HUES64 (cell line): Measurements from ENCODE around the gene SH3D19.
"Not testable (repeated sequence)": the region's sequence is repeated elsewhere in the genome, so short reads cannot be mapped to it uniquely, and the experiment has no call there.

Experiments used
- H3K27ac ChIP-seq: 2 replicates; pipeline ENCODE4 v1.7.0; 2013; ENCODE audit warnings: low read depth, low read length, inconsistent platforms
- H3K27me3 ChIP-seq: 2 replicates; pipeline ENCODE4 v1.6.1; 2013; ENCODE audit warnings: mild to moderate bottlenecking, low read length; ENCODE audit not compliant: insufficient read depth
- H3K36me3 ChIP-seq: 2 replicates; pipeline ENCODE4 v1.6.1; 2013; ENCODE audit warnings: mild to moderate bottlenecking, low read length; ENCODE audit not compliant: insufficient read depth
- H3K4me1 ChIP-seq: 2 replicates; pipeline ENCODE4 v1.6.1; 2013; ENCODE audit warnings: mild to moderate bottlenecking, low read length, moderate library complexity; ENCODE audit not compliant: insufficient read depth
- H3K4me3 ChIP-seq: 2 replicates; pipeline ENCODE4 v1.5.1; 2013; ENCODE audit warnings: mild to moderate bottlenecking, low read length, moderate library complexity
- H3K9ac ChIP-seq: 2 replicates; pipeline ENCODE4 v1.6.1; 2013; ENCODE audit warnings: mild to moderate bottlenecking, low read depth, low read length
- H3K9me3 ChIP-seq: 2 replicates; pipeline ENCODE4 v1.6.1; 2013; ENCODE audit warnings: low read depth, low read length; ENCODE audit not compliant: insufficient read depth
- WGBS: fragments of 150-250, 120-280 bp; methylation state at CpG from one replicate; pipeline ENCODE4 v1.1.7; 2013; ENCODE audit warnings: missing lambda C conversion rate; 5-methylcytosine and 5-hydroxymethylcytosine counted together

The SH3D19 gene

DNA sequence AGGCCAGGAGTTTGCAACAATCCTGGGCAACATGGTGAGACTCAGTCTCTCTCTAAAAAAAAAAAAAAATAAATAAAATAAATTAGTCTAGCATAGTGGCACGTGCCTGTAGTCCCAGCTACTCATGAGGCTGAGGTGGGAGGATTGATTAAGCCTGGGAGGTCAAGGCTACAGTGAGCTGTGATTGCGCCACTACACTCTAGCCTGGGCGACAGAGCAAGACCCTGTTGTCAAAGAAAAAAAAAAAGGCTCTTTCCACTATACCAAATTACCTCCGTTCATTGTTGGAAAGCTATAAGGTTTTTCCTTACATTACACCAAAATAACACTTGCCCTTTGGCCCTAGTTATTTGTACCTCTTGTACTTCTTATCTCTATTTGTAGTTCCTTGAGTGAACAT lies 58.3 kb downstream of the SH3D19 start:
- Histone ChIP-seq H3K4me1 (no peaks in the 10 kb centered on the region), H3K27ac (no peak overlapping the region), H3K4me3 (no peak overlapping the region), H3K9ac (no peak overlapping the region), H3K27me3 (no peaks in the 10 kb centered on the region), H3K36me3 (peaks cover 4% of the 10 kb centered on the region; the same call in 1 of the 2 replicates), H3K9me3 (peaks cover 3% of the 10 kb centered on the region; the same call in 1 of the 2 replicates)
- 95% methylated on average over 4 of the region's 4 CpGs for WGBS

DNA sequence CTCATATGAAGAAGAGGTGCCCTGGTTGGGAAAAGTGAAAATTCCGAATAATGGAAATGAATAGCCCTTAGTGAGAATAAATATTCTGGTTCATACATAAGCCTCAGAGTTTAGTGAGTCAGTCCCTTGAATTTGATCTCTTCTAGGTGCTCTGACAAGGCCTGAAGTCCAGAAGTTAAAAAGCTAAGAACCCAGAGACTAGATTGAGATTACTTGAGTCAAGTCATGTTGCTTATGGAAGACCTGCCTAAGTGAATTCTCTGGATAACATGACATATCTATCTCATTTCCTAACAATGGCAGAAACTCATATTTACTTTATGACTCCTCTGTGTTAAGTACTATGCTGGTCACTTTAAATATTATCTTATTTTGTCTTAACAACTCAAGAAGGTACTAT lies 58.9 kb downstream of the SH3D19 start:
- WGBS: 94% methylated on average over 1 of the region's 1 CpG
- Histone ChIP-seq H3K4me3 (no peak overlapping the region), H3K9me3 (peaks cover 3% of the 10 kb centered on the region; the same call in 1 of the 2 replicates), H3K27ac (no peak overlapping the region), H3K36me3 (peaks cover 4% of the 10 kb centered on the region; the same call in 1 of the 2 replicates), H3K27me3 (no peaks in the 10 kb centered on the region), H3K4me1 (no peaks in the 10 kb centered on the region), H3K9ac (no peak overlapping the region)

DNA sequence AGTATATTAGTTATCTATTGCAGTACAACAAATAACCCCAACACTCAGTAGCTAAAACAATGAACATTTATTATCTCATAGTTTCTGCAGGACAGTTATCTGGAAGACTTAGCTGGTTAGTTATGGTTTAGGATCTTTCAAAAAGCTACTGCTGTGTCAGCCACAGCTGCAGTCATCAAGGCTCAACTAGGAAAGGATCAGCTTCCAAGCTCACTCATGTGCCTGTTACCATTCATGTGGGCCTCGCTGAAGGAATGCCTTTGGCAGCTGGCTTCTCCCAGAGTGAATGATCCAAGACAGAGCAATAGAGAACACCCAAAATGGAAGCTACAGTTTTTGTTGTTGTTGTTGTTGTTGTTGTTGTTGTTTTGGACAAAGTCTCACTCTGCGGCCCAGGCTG lies 62.0 kb downstream of the SH3D19 start:
- H3K9ac ChIP-seq: no peak overlapping the region
- WGBS: 93% methylated on average over 2 of the region's 2 CpGs
- H3K4me1 ChIP-seq: no peaks in the 10 kb centered on the region
- peaks cover 4% of the 10 kb centered on the region; the same call in 1 of the 2 replicates for H3K36me3 ChIP-seq
- H3K9me3 ChIP-seq: peaks cover 3% of the 10 kb centered on the region; the same call in 1 of the 2 replicates
- H3K27ac ChIP-seq: no peak overlapping the region
- no peak overlapping the region for H3K4me3 ChIP-seq
- no peaks in the 10 kb centered on the region for H3K27me3 ChIP-seq

- Histone ChIP-seq H3K4me3 (no peak overlapping the region), H3K36me3 (peaks cover 9% of the 10 kb centered on the region; the same call in 1 of the 2 replicates), H3K9ac (no peak overlapping the region), H3K9me3 (peaks cover 3% of the 10 kb centered on the region; the same call in 1 of the 2 replicates), H3K27ac (no peak overlapping the region), H3K4me1 (no peaks in the 10 kb centered on the region), H3K27me3 (no peaks in the 10 kb centered on the region)
- 96% methylated on average over 2 of the region's 2 CpGs for WGBS
These were observed 64.9 kb downstream of the SH3D19 start for GRCh38 chr4:151260526-151260925.

DNA sequence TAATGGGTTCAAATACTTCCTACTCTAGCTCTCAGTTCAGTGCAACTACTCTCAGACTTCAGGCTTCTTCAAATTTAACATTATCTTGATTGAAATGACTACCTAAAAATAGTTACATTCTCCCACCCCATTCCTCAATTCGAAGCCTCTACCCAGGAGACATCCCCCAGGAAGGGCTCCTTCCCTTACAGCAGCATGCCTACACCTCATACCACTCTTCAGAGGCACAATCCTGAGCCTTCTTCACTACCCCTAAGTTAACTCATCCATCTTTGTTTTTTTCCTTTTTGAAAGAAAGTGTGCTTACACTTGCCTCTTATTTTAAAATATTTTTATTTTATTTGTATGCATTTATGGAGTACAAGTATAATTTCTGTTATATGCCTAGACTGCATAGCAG lies 65.7 kb downstream of the SH3D19 start:
- Histone ChIP-seq H3K4me3 (no peak overlapping the region), H3K4me1 (no peaks in the 10 kb centered on the region), H3K27ac (no peak overlapping the region), H3K9me3 (peaks cover 3% of the 10 kb centered on the region; the same call in 1 of the 2 replicates), H3K27me3 (no peaks in the 10 kb centered on the region), H3K9ac (no peak overlapping the region), H3K36me3 (peaks cover 9% of the 10 kb centered on the region; the same call in 1 of the 2 replicates)
- WGBS: 91% methylated on average over 1 of the region's 1 CpG

GRCh38 chr4:151257704-151258103 lies 67.7 kb downstream of the SH3D19 start:
- H3K9me3 ChIP-seq: no peaks in the 10 kb centered on the region
- no peak overlapping the region for H3K9ac ChIP-seq
- H3K27me3 ChIP-seq: no peaks in the 10 kb centered on the region
- H3K27ac ChIP-seq: no peak overlapping the region
- H3K36me3 ChIP-seq: 0 out of 2 replicates have a peak, but pooled peaks cover 6% of the 10 kb centered on the region
- no peak overlapping the region for H3K4me3 ChIP-seq
- 96% methylated on average over 4 of the region's 4 CpGs for WGBS
- no peaks in the 10 kb centered on the region for H3K4me1 ChIP-seq

- whole genome bisulfite sequencing: 88% methylated on average over 2 of the region's 2 CpGs
- H3K4me3 ChIP-seq: no peak overlapping the region
- H3K36me3 ChIP-seq: 0 out of 2 replicates have a peak, but pooled peaks cover 6% of the 10 kb centered on the region
- no peak overlapping the region for H3K9ac ChIP-seq
- H3K9me3 ChIP-seq: no peaks in the 10 kb centered on the region
- no peaks in the 10 kb centered on the region for H3K27me3 ChIP-seq
- no peaks in the 10 kb centered on the region; the same call in 1 of the 2 replicates for H3K4me1 ChIP-seq
- H3K27ac ChIP-seq: no peak overlapping the region
These were observed 69.3 kb downstream of the SH3D19 start for GRCh38 chr4:151256134-151256533.

DNA sequence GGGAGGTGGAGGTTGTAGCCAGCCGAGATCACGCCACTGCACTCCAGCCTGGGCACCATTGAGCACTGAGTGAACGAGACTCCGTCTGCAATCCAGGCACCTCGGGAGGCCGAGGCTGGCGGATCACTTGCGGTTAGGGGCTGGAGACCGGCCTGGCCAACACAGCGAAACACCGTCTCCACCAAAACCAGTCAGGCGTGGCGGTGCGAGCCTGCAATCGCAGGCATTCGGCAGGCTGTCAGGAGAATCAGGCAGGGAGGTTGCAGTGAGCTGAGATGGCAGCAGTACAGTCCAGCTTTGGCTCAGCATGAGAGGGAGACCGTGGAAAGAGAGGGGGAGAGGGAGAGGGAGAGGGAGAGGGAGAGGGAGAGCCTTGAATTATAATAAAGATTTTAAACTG lies 69.7 kb downstream of the SH3D19 start:
- H3K9ac ChIP-seq, H3K4me1 ChIP-seq, H3K27me3 ChIP-seq, H3K27ac ChIP-seq, H3K9me3 ChIP-seq, H3K4me3 ChIP-seq, H3K36me3 ChIP-seq: not testable (repeated sequence)
- 94% methylated on average over 17 of the region's 17 CpGs for WGBS

GRCh38 chr4:151255226-151255625 lies 70.2 kb downstream of the SH3D19 start:
- not testable (repeated sequence) for H3K36me3 ChIP-seq, H3K9ac ChIP-seq, H3K27ac ChIP-seq, H3K27me3 ChIP-seq, H3K4me3 ChIP-seq, H3K9me3 ChIP-seq, H3K4me1 ChIP-seq
- WGBS: 97% methylated on average over 19 of the region's 28 CpGs

GRCh38 chr4:151251603-151252304 lies 73.7 kb downstream of the SH3D19 start:
- Histone ChIP-seq H3K9ac (no peak overlapping the region), H3K36me3 (0 out of 2 replicates have a peak, but pooled peaks cover 6% of the 10 kb centered on the region), H3K4me1 (peaks cover 15% of the 10 kb centered on the region), H3K9me3 (no peaks in the 10 kb centered on the region), H3K4me3 (no peak overlapping the region), H3K27ac (no peak overlapping the region), H3K27me3 (no peaks in the 10 kb centered on the region)
- 45% methylated on average over 2 of the region's 2 CpGs for WGBS

GRCh38 chr4:151250706-151251105 lies 74.7 kb downstream of the SH3D19 start:
- Histone ChIP-seq H3K9ac (no peak overlapping the region), H3K9me3 (no peaks in the 10 kb centered on the region), H3K27me3 (no peaks in the 10 kb centered on the region), H3K4me3 (no peak overlapping the region), H3K36me3 (no peaks in the 10 kb centered on the region), H3K4me1 (peaks cover 15% of the 10 kb centered on the region), H3K27ac (peak overlapping the region; percentile 17; the same call in 1 of the 2 replicates)
- 24% methylated on average over 5 of the region's 5 CpGs for WGBS
